ENCODE data around the gene CMC2. TPM values are rescaled to one million over a fixed set of nuclear protein-coding genes. Genes with fewer than 3 reads are reported as not detected.

Gene CMC2
- total and polyA plus RNA-seq, 10 of the 15 experiments (the other 5 are each of a cell fraction or from before 2014, with no cell fraction given): 62.8 to 251 (median 157) TPM

GRCh38 chr16:80948886-80949493 is 57.7 kb downstream of the CMC2 start:
- in situ Hi-C loops (cut with MboI) (no loop called here), intact Hi-C loops (cut with micrococcal nuclease; ENCODE audit: unreplicated experiment) (no loop called here)
- ChIA-PET SMC1A (ENCODE audit: uncharacterized antibody, unreplicated experiment) (interaction anchor here (0.6 to 1.1 kb wide), 4 partner anchors 8 to 422 kb away, joined by 3 to 9 read pairs (median 3); no protein-coding TSS in a partner anchor), CTCF (interaction anchor here (0.8 to 2.4 kb wide), 16 partner anchors 9 to 422 kb away, joined by 3 to 18 read pairs (median 6); no protein-coding TSS in a partner anchor), POLR2A (no interaction called here), RAD21 (ENCODE audit: unreplicated experiment) (interaction anchor here (0.6 to 1.2 kb wide), 4 partner anchors 23 to 422 kb away, joined by 3 to 5 read pairs (median 4); no protein-coding TSS in a partner anchor)
- Histone ChIP-seq H3K4me3 (no peak overlapping the region), H3K4me1 (ENCODE audit: control insufficient read depth, insufficient read depth, low read length) (no peaks in the 10 kb centered on the region), H2AFZ (ENCODE audit: control insufficient read depth, low read depth, low read length) (no peak overlapping the region), H3K4me2 (ENCODE audit: control insufficient read depth, insufficient read depth) (no peak overlapping the region), H3K9me3 (replicated peaks; ENCODE audit: control insufficient read depth, insufficient read depth, low read length) (no peaks in the 10 kb centered on the region), H3K27ac (ENCODE audit: control insufficient read depth, insufficient read depth) (no peak overlapping the region), H3K9ac (ENCODE audit: control insufficient read depth, insufficient read depth, low read length) (no peak overlapping the region), H3K79me2 (ENCODE audit: control insufficient read depth, insufficient read depth, low read length) (no peaks in the 10 kb centered on the region), H3K27me3 (replicated peaks in 1 of 2; ENCODE audit: control insufficient read depth in 2 of 2, insufficient read depth in 2 of 2, low read length in 1 of 2) (0 out of 4 replicates have a peak, but pooled peaks cover 0 to 2% of the 10 kb centered on the region in 2 experiments), H4K20me1 (ENCODE audit: control insufficient read depth, insufficient read depth) (no peaks in the 10 kb centered on the region), H3K36me3 (ENCODE audit: control insufficient read depth in 2 of 2, insufficient read depth in 2 of 2, low read length in 1 of 2) (no peaks in the 10 kb centered on the region)
- DNase-seq (ENCODE audit: low read depth, low spot score) (no peak), FAIRE-seq (peak; percentile 68), ATAC-seq (peak; percentile 96)
- WGBS (ENCODE audit: insufficient coverage, insufficient replicate concordance, low lambda C conversion rate, missing lambda C conversion rate): 4% methylated on average over 7 of the region's 7 CpGs
- BruUV-seq (replicated peaks): no TSS peak
- TF ChIP-seq SMC3 (IDR thresholded peaks at IDR 0.05; ENCODE audit: borderline replicate concordance, low read length): 0 out of 2 replicates have a peak, but pooled peaks have one; percentile 30
- no peak for TF ChIP-seq EGR1 (IDR thresholded peaks at IDR 0.05; ENCODE audit: borderline replicate concordance in 1 of 2, low read depth in 2 of 2, low read length in 2 of 2)
- no peak for TF ChIP-seq ELK1 (IDR thresholded peaks at IDR 0.05; ENCODE audit: low read depth, low read length)
- no peak for TF ChIP-seq GATAD2B (conservative IDR thresholded peaks at IDR 0.05; ENCODE audit: low read depth)
- TF ChIP-seq IRF3 (IDR thresholded peaks at IDR 0.05): no peak
- TF ChIP-seq RUNX3 (IDR thresholded peaks at IDR 0.05; ENCODE audit: low read length): peak; percentile 90
- no peak for TF ChIP-seq REST (IDR thresholded peaks at IDR 0.05; ENCODE audit: low read depth, low read length)
- no peak for TF ChIP-seq ZNF592 (IDR thresholded peaks at IDR 0.05)
- no peak for TF ChIP-seq KAT2A (conservative IDR thresholded peaks at IDR 0.05; ENCODE audit: control insufficient read depth, low read depth, low read length)
- no peak for TF ChIP-seq RBBP5 (conservative IDR thresholded peaks at IDR 0.05)
- TF ChIP-seq TAF1 (IDR thresholded peaks at IDR 0.05; ENCODE audit: borderline replicate concordance, low read depth, low read length): no peak
- TF ChIP-seq RCOR1 (conservative IDR thresholded peaks at IDR 0.05; ENCODE audit: low read depth, low read length): no peak

Measured in GM12878 (cell line).